B cell (primary cell): ENCODE measurements around the gene SLC25A18.

ENCODE experiments used
- CTCF ChIP-seq: fragments of 200-600 bp; IDR thresholded peaks from one replicate; pipeline ENCODE4 v1.8.0; 2022; ENCODE audit warnings: antibody characterized with exemption, mild to moderate bottlenecking
- EZH2 ChIP-seq: IDR thresholded peaks from 2 replicates; pipeline ENCODE4 v1.6.1; 2012; ENCODE audit warnings: borderline replicate concordance, low read depth, mild to moderate bottlenecking, moderate library complexity, low read length; ENCODE audit not compliant: insufficient read depth, poor library complexity, severe bottlenecking

- no peak for TF ChIP-seq CTCF
- no peak for TF ChIP-seq EZH2
Observed at GRCh38 chr22:17613280-17613679, 50.0 kb downstream of the SLC25A18 start.
